SJSA1 (cell line): Measurements from ENCODE around the gene UBE2H. TPM values are rescaled to one million over a fixed set of nuclear protein-coding genes. Genes with fewer than 3 reads are reported as not detected.

Source experiments
- DNase-seq, 2 experiments: peaks; one replicate each; pipeline ENCODE4 v3.0.0-alpha.2; 2015 to 2020; ENCODE audit warnings: low spot score in 2 of 2, low read depth in 1 of 2
- H3K27ac ChIP-seq: fragments of 250-450 bp; sonication (Bioruptor Pico); 2 replicates; pipeline ENCODE4 v1.5.1; 2020; ENCODE audit warnings: mild to moderate bottlenecking, moderate library complexity
- H3K27me3 ChIP-seq: fragments of 250-450 bp; sonication (Bioruptor Pico); replicated peaks from 2 replicates; pipeline ENCODE4 v1.5.1; 2020; ENCODE audit warnings: mild to moderate bottlenecking, moderate library complexity
- H3K36me3 ChIP-seq: fragments of 250-450 bp; sonication (Bioruptor Pico); 2 replicates; pipeline ENCODE4 v1.5.1; 2020; ENCODE audit warnings: mild to moderate bottlenecking
- H3K4me1 ChIP-seq: fragments of 250-450 bp; sonication (Bioruptor Pico); replicated peaks from 2 replicates; pipeline ENCODE4 v1.6.1; 2021; ENCODE audit warnings: mild to moderate bottlenecking
- H3K4me3 ChIP-seq: fragments of 250-450 bp; sonication (Bioruptor Pico); 2 replicates; pipeline ENCODE4 v1.5.1; 2020; ENCODE audit warnings: mild to moderate bottlenecking
- H3K9me3 ChIP-seq: fragments of 250-450 bp; sonication (Bioruptor Pico); replicated peaks from 2 replicates; pipeline ENCODE4 v1.5.1; 2020; ENCODE audit warnings: mild to moderate bottlenecking
- total RNA-seq: library from RNA; depleted of rRNA; stranded (reverse); fragments of >200 nt; shearing (Covaris generic); gene quantifications from 2 replicates; pipeline ENCODE4 v1.2.3, GENCODE V29; 2014; rRNA removed

Gene UBE2H
- total RNA-seq, 1 experiment from 2014 or later: 42.8 TPM

GRCh38 chr7:129780974-129781927 is 171.5 kb downstream of the UBE2H start:
- Histone ChIP-seq H3K9me3 (peaks cover 15% of the 10 kb centered on the region; the same call in 1 of the 2 replicates), H3K27me3 (peaks cover 34% of the 10 kb centered on the region), H3K4me1 (peaks cover 27% of the 10 kb centered on the region), H3K27ac (no peak overlapping the region), H3K36me3 (no peaks in the 10 kb centered on the region), H3K4me3 (peak overlapping the region; percentile 54)
- DNase-seq: no peak

Other genes with a start within 250 kb of the UBE2H start
- 29.4 and 55.1 TPM in 2 replicates for gene ZC3HC1, start 98.4 kb upstream of the UBE2H start, total RNA-seq
- gene KLHDC10, start 117.6 kb upstream of the UBE2H start, total RNA-seq: 15.9 and 23.0 TPM in 2 replicates